PC-9 (cell line): ENCODE data around the gene FNDC1. TPM values are rescaled to one million over a fixed set of nuclear protein-coding genes. Genes with fewer than 3 reads are reported as not detected.

Experiments used
- BruUV-seq: library from RNA; stranded (reverse); fragments of 400-500 nt; replicated peaks from 2 replicates; lab custom pipeline; 2021; lab: Mats Ljungman, UMichigan
- CTCF ChIA-PET: fragments of 300-600 bp; sonication (Branson Sonifier 250); formaldehyde crosslinking; loops from one replicate; lab custom pipeline; 2022; ENCODE audit warnings: antibody characterized with exemption; lab: Charles Lee
- POLR2A ChIA-PET: fragments of 300-600 bp; sonication (Branson Sonifier 250); formaldehyde crosslinking; loops from one replicate; lab custom pipeline; 2022; ENCODE audit warnings: antibody characterized with exemption; ENCODE audit not compliant: unreplicated experiment; lab: Charles Lee
- DNase-seq, 2 experiments: peaks; one replicate each; pipeline versions ENCODE4 v3.0.0 to v3.0.0-alpha.2; 2015 to 2022; ENCODE audit warnings: mixed read lengths in 1 of 2
- H2AFZ ChIP-seq: fragments of 200-600 bp; sonication (generic); 2 replicates; pipeline ENCODE4 v1.8.1; 2017; ENCODE audit warnings: antibody characterized with exemption
- H3F3A ChIP-seq: fragments of 200-600 bp; sonication (generic); 2 replicates; pipeline ENCODE4 v1.8.1; 2017; ENCODE audit warnings: antibody characterized with exemption, mild to moderate bottlenecking, low read depth; ENCODE audit not compliant: insufficient read depth
- H3K27ac ChIP-seq: fragments of 200-600 bp; sonication (generic); 2 replicates; pipeline ENCODE4 v1.6.1; 2016; ENCODE audit warnings: mixed run types
- H3K27me3 ChIP-seq: fragments of 200-600 bp; sonication (generic); 2 replicates; pipeline ENCODE4 v1.6.1; 2016; ENCODE audit warnings: low read depth, mixed run types; ENCODE audit not compliant: insufficient read depth
- H3K36me3 ChIP-seq: fragments of 200-600 bp; sonication (generic); 2 replicates; pipeline ENCODE4 v1.6.1; 2016; ENCODE audit warnings: low read depth, mixed run types
- H3K4me1 ChIP-seq: fragments of 200-600 bp; sonication (generic); replicated peaks from 2 replicates; pipeline ENCODE4 v1.6.1; 2016; ENCODE audit warnings: mixed run types; ENCODE audit not compliant: insufficient read depth
- H3K4me2 ChIP-seq: fragments of 200-600 bp; sonication (generic); 2 replicates; pipeline ENCODE4 v1.6.1; 2017; ENCODE audit warnings: mixed run types
- H3K4me3 ChIP-seq: fragments of 200-600 bp; sonication (generic); 2 replicates; pipeline ENCODE4 v1.6.1; 2016; ENCODE audit warnings: mixed run types
- H3K79me2 ChIP-seq: fragments of 200-600 bp; sonication (generic); 2 replicates; pipeline ENCODE4 v1.6.1; 2017; ENCODE audit warnings: low read depth, mixed run types
- H3K9me2 ChIP-seq: fragments of 200-600 bp; sonication (generic); 2 replicates; pipeline ENCODE4 v1.8.1; 2017; ENCODE audit warnings: mild to moderate bottlenecking; ENCODE audit not compliant: insufficient read depth
- H3K9me3 ChIP-seq: fragments of 200-600 bp; sonication (generic); 2 replicates; pipeline ENCODE4 v1.8.1; 2016; ENCODE audit warnings: low read depth; ENCODE audit not compliant: insufficient read depth
- H4K20me1 ChIP-seq: fragments of 200-600 bp; sonication (generic); 2 replicates; pipeline ENCODE4 v1.8.1; 2017; ENCODE audit not compliant: insufficient read depth
- EZH2 ChIP-seq: fragments of 200-600 bp; sonication (generic); IDR thresholded peaks from 2 replicates; pipeline ENCODE4 v1.8.0; 2017; ENCODE audit warnings: antibody characterized with exemption, low read depth
- intact Hi-C: fragments of 100-400 bp; cut with micrococcal nuclease; formaldehyde crosslinking; loops from one replicate; pipeline ENCODE4 v1.10.0; 2022; ENCODE audit not compliant: unreplicated experiment
- total RNA-seq: library from RNA; stranded (reverse); gene quantifications from 2 replicates; pipeline ENCODE4 v1.2.3, GENCODE V29; 2021
- TF ChIP-seq, protein P1 (sequence below): fragments of 200-600 bp; sonication (generic); conservative IDR thresholded peaks from 2 replicates; pipeline ENCODE4 v1.6.1; 2017; ENCODE audit warnings: mixed run types, antibody characterized with exemption, mild to moderate bottlenecking, moderate library complexity

The FNDC1 gene
- total RNA-seq, 1 experiment from 2014 or later, result not detected

DNA sequence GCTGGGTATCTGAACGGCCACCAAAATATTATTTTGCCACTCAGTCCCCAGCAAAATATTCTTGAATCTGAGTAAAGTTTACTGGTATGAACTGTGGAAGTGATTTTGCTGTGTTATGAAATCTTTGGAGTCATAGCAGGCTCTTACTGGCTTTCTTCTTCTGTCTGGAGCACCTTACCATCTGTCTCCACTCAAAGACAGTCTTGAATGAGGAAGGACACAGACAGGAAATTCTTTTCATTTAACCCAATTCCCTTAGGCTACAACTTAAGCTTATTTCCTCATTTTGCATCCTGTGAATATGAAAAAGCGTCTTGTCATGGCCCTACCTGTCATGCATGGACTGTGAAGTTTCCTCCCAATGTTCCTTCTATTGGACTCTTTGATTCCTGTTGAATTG, 24.7 kb downstream of the FNDC1 start:
- H2AFZ ChIP-seq, result no peak overlapping the region
- H3K27ac ChIP-seq, result no peak overlapping the region
- no peak overlapping the region for H3K4me2 ChIP-seq
- POLR2A ChIA-PET, result no interaction called here
- no peaks in the 10 kb centered on the region for H3K9me3 ChIP-seq
- no peaks in the 10 kb centered on the region for H3K4me1 ChIP-seq
- no peaks in the 10 kb centered on the region for H3K36me3 ChIP-seq
- TF ChIP-seq, protein P1, sequence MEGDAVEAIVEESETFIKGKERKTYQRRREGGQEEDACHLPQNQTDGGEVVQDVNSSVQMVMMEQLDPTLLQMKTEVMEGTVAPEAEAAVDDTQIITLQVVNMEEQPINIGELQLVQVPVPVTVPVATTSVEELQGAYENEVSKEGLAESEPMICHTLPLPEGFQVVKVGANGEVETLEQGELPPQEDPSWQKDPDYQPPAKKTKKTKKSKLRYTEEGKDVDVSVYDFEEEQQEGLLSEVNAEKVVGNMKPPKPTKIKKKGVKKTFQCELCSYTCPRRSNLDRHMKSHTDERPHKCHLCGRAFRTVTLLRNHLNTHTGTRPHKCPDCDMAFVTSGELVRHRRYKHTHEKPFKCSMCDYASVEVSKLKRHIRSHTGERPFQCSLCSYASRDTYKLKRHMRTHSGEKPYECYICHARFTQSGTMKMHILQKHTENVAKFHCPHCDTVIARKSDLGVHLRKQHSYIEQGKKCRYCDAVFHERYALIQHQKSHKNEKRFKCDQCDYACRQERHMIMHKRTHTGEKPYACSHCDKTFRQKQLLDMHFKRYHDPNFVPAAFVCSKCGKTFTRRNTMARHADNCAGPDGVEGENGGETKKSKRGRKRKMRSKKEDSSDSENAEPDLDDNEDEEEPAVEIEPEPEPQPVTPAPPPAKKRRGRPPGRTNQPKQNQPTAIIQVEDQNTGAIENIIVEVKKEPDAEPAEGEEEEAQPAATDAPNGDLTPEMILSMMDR, result no peak
- TF ChIP-seq EZH2, result no peak
- no peaks in the 10 kb centered on the region for H4K20me1 ChIP-seq
- H3K4me3 ChIP-seq, result no peak overlapping the region
- intact Hi-C loops, result no loop called here
- H3F3A ChIP-seq, result no peaks in the 10 kb centered on the region
- H3K79me2 ChIP-seq, result no peaks in the 10 kb centered on the region
- peaks cover 60% of the 10 kb centered on the region for H3K27me3 ChIP-seq
- CTCF ChIA-PET, result no interaction called here
- no TSS peak for BruUV-seq
- no peaks in the 10 kb centered on the region for H3K9me2 ChIP-seq
- no peak for DNase-seq

DNA sequence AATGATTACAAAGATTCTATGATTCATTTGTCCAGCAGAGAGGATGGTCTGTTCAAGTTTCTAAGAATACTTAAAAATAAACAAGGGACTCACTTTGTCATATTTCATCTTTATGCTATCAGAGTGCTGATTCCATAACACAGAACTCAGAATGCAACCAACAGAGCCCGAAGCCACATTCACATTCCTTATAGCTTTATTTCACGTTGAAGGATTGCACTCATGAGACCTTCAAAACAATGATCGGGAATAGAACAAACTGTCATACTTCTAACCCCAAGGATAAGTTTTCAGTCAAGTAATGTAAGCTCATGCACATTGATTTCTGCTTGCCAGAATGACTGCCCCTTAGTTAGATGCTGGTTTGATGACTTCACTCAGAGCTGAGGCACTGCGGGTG, 25.2 kb downstream of the FNDC1 start:
- no TSS peak for BruUV-seq
- TF ChIP-seq EZH2, result no peak
- TF ChIP-seq, protein P1, result no peak
- CTCF ChIA-PET, result no interaction called here

DNA sequence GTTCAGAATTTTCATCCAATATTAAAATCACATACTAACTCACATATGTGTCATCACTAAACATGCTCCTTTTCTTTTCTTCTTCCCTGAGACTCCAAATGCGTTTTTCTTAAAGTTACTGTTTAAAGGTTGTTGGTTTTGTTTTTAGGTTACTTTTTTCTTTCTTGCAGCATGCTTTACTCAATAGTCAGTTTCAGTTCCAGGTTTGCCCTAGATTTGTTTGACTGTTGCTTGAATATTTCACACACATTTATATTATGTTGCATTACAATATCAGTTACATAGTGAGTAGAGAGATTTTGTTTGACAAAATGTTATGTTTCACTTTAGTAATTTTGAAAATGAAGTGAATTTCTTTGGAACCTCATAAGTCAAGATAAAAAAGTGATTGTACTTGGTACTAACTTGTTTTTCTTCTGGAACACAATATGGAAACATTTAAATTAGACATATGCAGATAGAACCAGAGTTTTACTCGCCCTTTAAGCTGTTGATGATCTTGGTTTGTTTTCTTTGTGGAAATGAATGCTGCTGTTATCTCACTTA, 27.3 kb downstream of the FNDC1 start:
- DNase-seq, result no peak
- Histone ChIP-seq H3K36me3 (no peaks in the 10 kb centered on the region), H3F3A (no peaks in the 10 kb centered on the region), H3K9me2 (no peaks in the 10 kb centered on the region), H3K4me1 (no peaks in the 10 kb centered on the region), H3K27me3 (peaks cover 86% of the 10 kb centered on the region), H4K20me1 (no peaks in the 10 kb centered on the region), H3K79me2 (no peaks in the 10 kb centered on the region), H3K9me3 (no peaks in the 10 kb centered on the region), H2AFZ (no peak overlapping the region), H3K27ac (no peak overlapping the region), H3K4me3 (no peak overlapping the region), H3K4me2 (no peak overlapping the region)
- CTCF ChIA-PET, result no interaction called here
- intact Hi-C loops, result no loop called here
- TF ChIP-seq, protein P1, result no peak
- no peak for TF ChIP-seq EZH2
- POLR2A ChIA-PET, result no interaction called here
- no TSS peak for BruUV-seq

More for the DNA sequence above, 25.2 kb downstream of the FNDC1 start:
- no peaks in the 10 kb centered on the region for H4K20me1 ChIP-seq
- H3K36me3 ChIP-seq, result no peaks in the 10 kb centered on the region
- no peak overlapping the region for H3K27ac ChIP-seq
- POLR2A ChIA-PET, result no interaction called here
- intact Hi-C loops, result no loop called here
- no peak overlapping the region for H3K4me3 ChIP-seq
- peaks cover 65% of the 10 kb centered on the region for H3K27me3 ChIP-seq
- no peaks in the 10 kb centered on the region for H3K4me1 ChIP-seq
- no peak overlapping the region for H2AFZ ChIP-seq
- no peaks in the 10 kb centered on the region for H3F3A ChIP-seq
- no peaks in the 10 kb centered on the region for H3K9me2 ChIP-seq
- no peaks in the 10 kb centered on the region for H3K79me2 ChIP-seq
- no peaks in the 10 kb centered on the region for H3K9me3 ChIP-seq
- no peak overlapping the region for H3K4me2 ChIP-seq
- DNase-seq, result no peak
